HEK293 (cell line): ENCODE measurements around the gene C1QTNF1.

Source experiments
- CTCF ChIA-PET: fragments of 350-600 bp; formaldehyde crosslinking; extraction: SDS; loops from one replicate; lab custom pipeline; 2021; ENCODE audit warnings: antibody characterized with exemption; lab: Yijun Ruan, JAX
- POLR2A ChIA-PET: fragments of 300-600 bp; formaldehyde crosslinking; extraction: SDS; loops from one replicate; lab custom pipeline; 2020; ENCODE audit warnings: antibody characterized with exemption, inconsistent platforms; lab: Yijun Ruan, JAX
- H3K27ac ChIP-seq: fragments of 200-500 bp; sonication (Bioruptor generic); 2 replicates; pipeline ENCODE4 v1.5.1; 2014; ENCODE audit warnings: low read depth, low read length, control low read depth, inconsistent platforms; ENCODE audit errors: extremely low read depth
- H3K36me3 ChIP-seq, 2 experiments: fragments of 200-500 bp in 1 of 2; sonication (Bioruptor generic) in 1 of 2; 1 replicate in 1 of 2; 2 replicates in 1 of 2; pipeline ENCODE4 v1.5.1; 2014 to 2017; ENCODE audit warnings: inconsistent platforms in 2 of 2, low read length in 2 of 2; ENCODE audit not compliant: control insufficient read depth in 2 of 2, insufficient read depth in 1 of 2
- H3K4me1 ChIP-seq: fragments of 200-500 bp; sonication (Bioruptor generic); 2 replicates; pipeline ENCODE4 v1.5.1; 2014; ENCODE audit warnings: mild to moderate bottlenecking, low read length, inconsistent platforms; ENCODE audit not compliant: control insufficient read depth, insufficient read depth
- H3K4me3 ChIP-seq: 2 replicates; pipeline ENCODE4 v1.5.1; 2011; ENCODE audit warnings: low read depth, mild to moderate bottlenecking, control low read depth, low read length, moderate library complexity
- H3K9me3 ChIP-seq: fragments of 200-500 bp; sonication (Bioruptor generic); 2 replicates; pipeline ENCODE4 v1.5.1; 2014; ENCODE audit warnings: low read depth, low read length, inconsistent platforms; ENCODE audit not compliant: control insufficient read depth, insufficient read depth
- GLIS1 ChIP-seq: fragments of 450-650 bp; formaldehyde crosslinking; IDR thresholded peaks from 2 replicates; pipeline ENCODE4 v1.5.1; 2016; ENCODE audit warnings: missing biosample characterization, missing genetic modification characterization
- KLF1 ChIP-seq: fragments of 450-650 bp; formaldehyde crosslinking; IDR thresholded peaks from 2 replicates; pipeline ENCODE4 v1.5.1; 2016; ENCODE audit warnings: missing biosample characterization, missing genetic modification characterization
- SP3 ChIP-seq: fragments of 450-650 bp; formaldehyde crosslinking; IDR thresholded peaks from 2 replicates; pipeline ENCODE4 v1.5.1; 2016; ENCODE audit warnings: missing biosample characterization, missing genetic modification characterization
- ZEB2 ChIP-seq: fragments of 450-650 bp; formaldehyde crosslinking; IDR thresholded peaks from 2 replicates; pipeline ENCODE4 v1.5.1; 2016; ENCODE audit warnings: missing biosample characterization, missing genetic modification characterization
- ZFHX2 ChIP-seq: fragments of 450-650 bp; formaldehyde crosslinking; conservative IDR thresholded peaks from 2 replicates; pipeline ENCODE4 v1.5.1; 2016; ENCODE audit warnings: missing biosample characterization, missing genetic modification characterization
- ZNF132 ChIP-seq: fragments of 450-650 bp; formaldehyde crosslinking; IDR thresholded peaks from 2 replicates; pipeline ENCODE4 v1.5.1; 2017; ENCODE audit warnings: missing biosample characterization, missing genetic modification characterization, borderline replicate concordance
- ZNF18 ChIP-seq: fragments of 450-650 bp; formaldehyde crosslinking; IDR thresholded peaks from 2 replicates; pipeline ENCODE4 v1.5.1; 2016; ENCODE audit warnings: missing biosample characterization, missing genetic modification characterization
- ZNF514 ChIP-seq: fragments of 450-650 bp; formaldehyde crosslinking; IDR thresholded peaks from 2 replicates; pipeline ENCODE4 v1.5.1; 2016; ENCODE audit warnings: missing biosample characterization, missing genetic modification characterization
- ZNF558 ChIP-seq: fragments of 450-650 bp; formaldehyde crosslinking; IDR thresholded peaks from 2 replicates; pipeline ENCODE4 v1.5.1; 2016; ENCODE audit warnings: missing biosample characterization, missing genetic modification characterization
- ZNF664 ChIP-seq: fragments of 450-650 bp; formaldehyde crosslinking; IDR thresholded peaks from 2 replicates; pipeline ENCODE4 v1.5.1; 2016; ENCODE audit warnings: missing biosample characterization, missing genetic modification characterization
- ZNF692 ChIP-seq: fragments of 450-650 bp; formaldehyde crosslinking; IDR thresholded peaks from 2 replicates; pipeline ENCODE4 v1.5.1; 2016; ENCODE audit warnings: missing biosample characterization, missing genetic modification characterization
- ZSCAN18 ChIP-seq: fragments of 450-650 bp; formaldehyde crosslinking; IDR thresholded peaks from 2 replicates; pipeline ENCODE4 v1.5.1; 2016; ENCODE audit warnings: missing biosample characterization, missing genetic modification characterization
- TF ChIP-seq, protein P1 (sequence below): fragments of 450-650 bp; formaldehyde crosslinking; IDR thresholded peaks from 2 replicates; pipeline ENCODE4 v1.5.1; 2016; ENCODE audit warnings: missing biosample characterization, missing genetic modification characterization

The C1QTNF1 gene

DNA sequence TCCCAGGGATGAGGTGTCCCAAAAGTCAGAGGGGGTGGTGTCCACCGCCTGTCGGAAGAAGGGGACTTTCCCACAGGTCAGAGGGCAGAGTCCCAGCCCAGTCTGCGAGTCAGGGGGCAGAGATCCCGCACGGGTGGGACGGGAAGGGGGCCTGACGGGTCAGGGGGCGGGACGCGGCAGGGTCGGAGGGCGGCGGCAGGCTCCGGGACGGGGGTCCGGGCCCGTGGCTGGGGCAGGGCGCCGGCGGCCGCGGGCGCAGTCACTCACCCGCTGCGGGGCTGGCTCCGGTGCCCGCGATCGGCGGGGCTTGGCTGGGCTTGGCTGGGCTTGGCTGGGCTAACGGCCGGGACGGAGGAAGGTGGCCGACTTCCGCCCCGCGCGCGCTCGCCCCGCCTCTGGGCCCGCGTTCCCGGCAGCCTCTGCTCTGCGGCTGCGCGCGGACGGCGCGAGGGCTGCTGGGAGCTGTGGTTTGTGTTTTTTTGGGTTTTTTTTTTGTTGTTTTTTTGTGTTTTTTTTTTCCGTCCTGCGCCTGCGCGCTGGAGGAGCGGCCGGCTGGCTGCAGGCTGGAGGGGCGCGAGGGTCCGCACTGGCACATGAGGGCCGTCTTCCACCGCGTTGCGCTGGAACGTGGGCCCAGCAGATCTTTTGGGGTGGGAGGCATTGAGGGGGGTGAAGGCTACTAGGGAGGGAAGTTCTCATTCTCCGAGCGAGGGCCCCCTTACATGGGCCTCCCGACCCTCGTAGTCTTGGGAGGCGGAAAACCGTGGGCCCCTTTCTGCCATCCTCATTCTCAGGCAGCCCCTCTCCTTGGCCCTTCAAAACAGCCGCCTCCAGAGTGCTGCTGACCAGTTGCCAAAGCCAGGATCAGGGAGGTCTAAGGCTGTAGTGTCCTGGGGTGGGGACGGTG is 14.3 kb upstream of the C1QTNF1 start, which contains the start of gene CANT1 (continued):
- TF ChIP-seq ZNF692 (tag by site-specific recombination) (peak; percentile 54; the same call in 1 of the 2 replicates), ZEB2 (tag by site-specific recombination) (peak; percentile 34; the same call in 1 of the 2 replicates), ZFHX2 (tag by site-specific recombination) (peak; percentile 29; the same call in 1 of the 2 replicates), ZNF18 (no peak)
- TF ChIP-seq, protein P1, sequence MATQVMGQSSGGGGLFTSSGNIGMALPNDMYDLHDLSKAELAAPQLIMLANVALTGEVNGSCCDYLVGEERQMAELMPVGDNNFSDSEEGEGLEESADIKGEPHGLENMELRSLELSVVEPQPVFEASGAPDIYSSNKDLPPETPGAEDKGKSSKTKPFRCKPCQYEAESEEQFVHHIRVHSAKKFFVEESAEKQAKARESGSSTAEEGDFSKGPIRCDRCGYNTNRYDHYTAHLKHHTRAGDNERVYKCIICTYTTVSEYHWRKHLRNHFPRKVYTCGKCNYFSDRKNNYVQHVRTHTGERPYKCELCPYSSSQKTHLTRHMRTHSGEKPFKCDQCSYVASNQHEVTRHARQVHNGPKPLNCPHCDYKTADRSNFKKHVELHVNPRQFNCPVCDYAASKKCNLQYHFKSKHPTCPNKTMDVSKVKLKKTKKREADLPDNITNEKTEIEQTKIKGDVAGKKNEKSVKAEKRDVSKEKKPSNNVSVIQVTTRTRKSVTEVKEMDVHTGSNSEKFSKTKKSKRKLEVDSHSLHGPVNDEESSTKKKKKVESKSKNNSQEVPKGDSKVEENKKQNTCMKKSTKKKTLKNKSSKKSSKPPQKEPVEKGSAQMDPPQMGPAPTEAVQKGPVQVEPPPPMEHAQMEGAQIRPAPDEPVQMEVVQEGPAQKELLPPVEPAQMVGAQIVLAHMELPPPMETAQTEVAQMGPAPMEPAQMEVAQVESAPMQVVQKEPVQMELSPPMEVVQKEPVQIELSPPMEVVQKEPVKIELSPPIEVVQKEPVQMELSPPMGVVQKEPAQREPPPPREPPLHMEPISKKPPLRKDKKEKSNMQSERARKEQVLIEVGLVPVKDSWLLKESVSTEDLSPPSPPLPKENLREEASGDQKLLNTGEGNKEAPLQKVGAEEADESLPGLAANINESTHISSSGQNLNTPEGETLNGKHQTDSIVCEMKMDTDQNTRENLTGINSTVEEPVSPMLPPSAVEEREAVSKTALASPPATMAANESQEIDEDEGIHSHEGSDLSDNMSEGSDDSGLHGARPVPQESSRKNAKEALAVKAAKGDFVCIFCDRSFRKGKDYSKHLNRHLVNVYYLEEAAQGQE (tag by site-specific recombination): 0 out of 2 replicates have a peak, but pooled peaks have one; percentile 16

DNA sequence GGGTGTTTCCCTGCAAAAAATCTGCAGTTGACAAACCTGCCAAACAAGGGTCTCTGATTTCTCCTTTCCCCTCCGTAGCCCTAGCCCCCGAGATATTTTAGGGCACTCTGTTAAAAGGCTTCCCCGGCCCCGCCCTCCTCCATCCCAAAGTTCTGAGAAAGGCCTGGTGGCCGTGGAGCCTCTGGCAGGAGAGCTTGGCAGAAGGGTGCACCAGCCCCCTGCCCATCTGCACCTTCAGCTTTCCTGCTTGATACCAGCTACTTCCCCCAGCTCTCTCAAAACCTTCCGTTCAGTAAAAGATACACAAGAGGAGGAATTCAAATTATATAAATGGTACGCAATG is 13.7 kb upstream of the C1QTNF1 start:
- peaks cover 15% of the 10 kb centered on the region for H3K4me1 ChIP-seq
- TF ChIP-seq SP3 (tag by site-specific recombination) (no peak), ZNF558 (tag by site-specific recombination) (no peak), KLF1 (tag by site-specific recombination) (no peak), ZNF664 (tag by site-specific recombination) (no peak), ZNF514 (tag by site-specific recombination) (no peak), ZSCAN18 (tag by site-specific recombination) (no peak), ZNF132 (tag by site-specific recombination) (no peak), GLIS1 (tag by site-specific recombination) (0 out of 2 replicates have a peak, but pooled peaks have one; percentile 0)
- CTCF ChIA-PET: interaction anchor here (1.0 kb wide), 1 partner anchor 23 kb away, joined by 4 read pairs; no protein-coding TSS in a partner anchor

More for the DNA sequence above, 13.7 kb upstream of the C1QTNF1 start:
- POLR2A ChIA-PET: interaction anchor here (0.5 to 1.0 kb wide), 14 partner anchors 10 to 696 kb away, joined by 3 to 19 read pairs (median 4); partner anchors contain the start of genes LGALS3BP and USP36
- peak overlapping the region; percentile 93; the same call in 1 of the 2 replicates for H3K4me3 ChIP-seq
- no peaks in the 10 kb centered on the region for H3K9me3 ChIP-seq
- H3K36me3 ChIP-seq: peaks cover 0 to 23% of the 10 kb centered on the region in 2 experiments; a peak in 1 of 3 replicates
- H3K27ac ChIP-seq: peak overlapping the region; percentile 72; the same call in 1 of the 2 replicates
